COLO829 (cell line): ENCODE results near the gene TSPAN7.

Source experiments
- DNase-seq: peaks from one replicate; pipeline ENCODE4 v3.0.0; 2012; ENCODE audit warnings: low spot score

TSPAN7 gene

DNA sequence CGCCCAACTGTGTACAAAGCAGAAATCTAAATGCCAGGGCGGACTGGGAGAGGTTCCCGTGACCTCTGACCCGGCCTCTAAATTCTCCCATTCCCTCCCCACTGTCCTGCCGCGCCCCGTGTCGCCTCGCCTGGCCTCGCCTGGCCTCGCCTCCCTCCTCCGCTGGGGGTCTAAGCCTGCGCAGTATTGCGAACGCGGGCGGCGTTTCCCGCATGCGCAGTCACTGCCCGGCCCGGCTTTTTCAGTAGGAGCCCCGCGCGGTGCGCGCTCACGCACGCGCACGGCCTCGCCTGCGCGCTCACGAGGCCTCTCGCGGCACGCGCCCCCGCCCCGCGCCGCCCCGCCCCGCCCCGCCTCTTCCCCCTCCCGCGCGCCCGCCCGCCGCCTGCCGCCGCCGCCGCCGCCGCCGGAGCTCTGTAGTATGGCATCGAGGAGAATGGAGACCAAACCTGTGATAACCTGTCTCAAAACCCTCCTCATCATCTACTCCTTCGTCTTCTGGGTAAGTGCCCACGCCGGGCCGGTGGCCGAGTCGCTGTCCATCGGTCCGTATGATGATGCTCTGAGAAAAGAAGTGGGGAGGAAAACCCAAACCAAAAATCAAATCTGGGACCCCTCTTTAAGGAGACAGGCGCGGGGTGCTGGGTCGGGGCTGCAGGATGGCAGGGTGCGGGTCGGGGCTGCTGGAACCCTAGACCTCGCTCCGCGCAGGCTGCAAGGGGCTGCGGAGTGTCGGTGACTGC lies at the start of gene TSPAN7:
Gene TSPAN7 (plus strand): TSS at position 417 of the 743 bp plus-strand sequence. CDS start 5 bp downstream, at position 422.
- DNase-seq: peak; percentile 72

DNA sequence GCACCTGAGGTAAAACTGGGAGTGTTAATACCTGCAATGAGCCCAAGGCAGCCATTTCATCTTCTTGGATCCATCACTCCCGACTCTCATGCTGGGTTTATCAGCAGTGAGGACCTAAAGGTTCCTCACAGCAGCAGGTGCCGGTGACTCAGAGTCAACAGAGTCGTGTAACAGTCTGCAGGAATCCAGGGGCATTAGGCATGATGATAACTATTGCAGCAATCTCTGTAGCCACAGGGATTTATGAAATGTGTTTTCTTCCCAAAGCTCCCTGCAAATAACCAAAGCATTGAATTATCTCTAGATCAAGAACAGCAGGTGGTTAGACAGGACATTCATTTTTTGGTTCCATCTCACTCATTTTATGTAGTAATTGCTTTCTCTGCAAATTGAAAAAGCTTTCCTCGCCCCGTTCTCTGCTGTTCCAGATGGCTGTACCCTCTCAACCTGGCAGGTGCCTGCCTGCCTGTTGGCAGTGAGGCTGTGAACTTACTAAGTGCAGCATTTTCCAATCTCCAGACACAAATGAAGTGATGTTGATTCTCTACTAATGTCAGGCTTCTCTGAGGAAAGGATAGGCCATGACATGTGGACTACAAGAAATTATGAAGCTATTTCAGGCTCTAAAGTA lies 48.1 kb upstream of the TSPAN7 start:
- DNase-seq: no peak

DNA sequence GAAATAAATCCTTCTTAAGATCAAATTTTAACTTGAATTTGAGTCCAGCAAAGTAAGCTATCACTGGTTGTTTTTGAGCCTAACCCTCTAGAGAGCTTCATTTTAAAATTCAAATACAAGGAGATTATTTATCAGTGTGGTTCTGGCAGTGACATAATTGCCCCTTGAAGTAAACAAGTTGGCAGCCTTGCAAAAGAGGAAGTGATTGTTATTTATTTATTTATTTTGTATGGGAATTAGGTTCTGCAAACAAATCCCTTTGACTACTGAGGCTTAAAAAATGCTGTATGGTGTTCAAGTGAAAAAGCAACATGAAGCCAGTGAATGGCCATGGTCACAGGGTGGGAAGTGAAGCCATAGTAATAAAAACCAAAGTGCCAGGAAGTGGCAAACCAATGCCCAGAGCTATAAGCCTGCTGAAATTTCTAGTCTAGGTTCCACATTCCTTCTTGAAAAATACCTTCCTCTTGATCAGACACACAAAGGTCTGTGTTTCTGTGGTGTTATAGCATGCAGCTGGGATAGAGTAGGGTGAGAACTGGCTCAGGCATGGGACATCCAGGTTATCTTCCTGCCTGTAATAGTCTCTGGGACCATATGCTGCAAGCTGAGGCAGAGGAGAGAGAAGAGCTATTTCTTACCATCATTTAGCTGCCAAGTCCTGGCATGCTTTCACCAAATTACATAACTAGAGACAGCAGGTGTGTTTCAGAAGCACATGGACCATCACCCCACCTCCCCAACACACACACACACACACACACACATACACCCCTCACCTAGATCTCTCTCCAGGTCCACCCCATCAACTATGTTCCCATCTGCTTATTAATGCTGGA lies 47.1 kb upstream of the TSPAN7 start:
- no peak for DNase-seq

DNA sequence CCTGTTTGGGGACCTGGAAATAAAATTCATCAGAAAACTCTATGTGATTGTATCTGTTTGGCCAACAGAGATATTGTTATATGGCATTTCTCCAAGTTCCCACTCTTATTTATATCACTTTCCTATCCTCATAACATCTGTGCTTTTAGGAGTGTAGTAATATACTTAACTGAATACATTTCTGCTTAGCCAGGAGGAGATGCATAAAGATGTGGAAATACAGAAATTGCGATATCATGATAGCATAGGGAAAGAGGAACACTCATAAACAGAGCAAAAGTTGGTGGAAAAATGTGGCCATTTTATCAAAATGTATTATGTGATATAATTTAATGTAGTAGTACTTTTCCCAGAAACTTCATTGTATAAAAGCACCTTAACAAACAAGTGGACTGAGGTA lies 46.1 kb upstream of the TSPAN7 start:
- no peak for DNase-seq

DNA sequence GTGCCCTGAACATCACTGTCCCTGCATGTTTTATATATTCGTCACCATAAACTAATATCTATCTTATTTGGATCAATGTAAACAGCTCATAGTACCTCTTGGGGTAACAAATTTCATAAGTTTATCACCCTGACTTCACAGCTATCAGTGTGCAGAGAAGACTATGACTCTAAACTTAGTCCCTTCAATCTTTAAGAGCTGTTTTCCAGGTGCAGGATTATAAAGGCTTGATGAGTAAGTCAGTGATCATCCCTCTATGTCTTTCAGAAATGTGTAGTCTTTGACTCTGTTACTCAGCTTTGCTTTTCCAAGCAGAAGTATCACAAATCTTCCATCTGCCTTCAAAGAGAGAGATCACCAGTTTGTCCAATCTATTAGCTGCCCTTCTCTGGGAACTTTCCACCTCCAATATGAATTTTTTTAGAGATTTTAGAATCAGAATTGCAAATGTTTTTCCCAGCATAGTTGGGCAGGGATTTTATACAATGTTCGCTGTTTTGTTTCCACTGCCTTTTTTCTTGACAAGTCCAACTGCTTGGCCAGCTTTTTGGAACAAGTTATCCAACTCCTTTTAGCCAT lies 45.1 kb upstream of the TSPAN7 start:
- DNase-seq: no peak

DNA sequence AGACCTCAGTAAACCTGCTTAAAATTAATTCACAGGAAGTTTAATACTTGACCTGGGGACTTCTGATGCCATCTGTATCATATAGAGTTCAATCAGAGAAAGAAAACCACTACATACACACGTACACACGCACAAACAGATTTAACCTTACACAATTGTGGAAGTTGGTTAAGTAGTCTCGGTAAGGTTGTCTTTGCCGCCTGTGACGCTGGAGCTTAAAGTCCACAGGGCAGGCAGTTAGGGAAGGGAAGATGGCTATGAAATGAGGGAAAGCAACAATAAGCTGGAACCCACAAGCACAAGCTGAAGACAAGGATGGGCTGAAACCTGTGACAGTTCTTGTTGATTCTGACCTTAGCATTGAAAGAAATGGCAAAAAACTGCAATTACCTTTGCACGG lies 41.7 kb upstream of the TSPAN7 start:
- DNase-seq: no peak

GRCh38 chrX:38538134-38538533 lies 23.2 kb upstream of the TSPAN7 start:
- no peak for DNase-seq

DNA sequence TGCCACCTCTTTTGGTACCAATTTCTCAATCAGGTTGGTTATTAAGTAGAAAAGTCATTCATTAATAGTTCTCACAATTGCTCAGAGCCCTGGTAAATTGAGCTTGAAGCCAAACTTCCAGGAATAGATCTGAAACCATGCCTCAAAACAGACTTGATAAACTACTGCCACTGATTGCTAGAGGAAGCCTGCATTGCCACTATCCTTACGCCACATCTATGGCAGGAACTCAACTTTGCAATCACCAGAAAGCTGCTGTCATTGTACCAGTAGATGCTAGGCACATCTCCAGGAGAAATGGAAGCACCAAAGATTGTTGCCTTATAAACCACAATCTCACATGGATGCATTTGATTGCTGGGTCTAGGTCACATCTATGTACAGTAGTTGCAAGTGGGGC lies 21.6 kb upstream of the TSPAN7 start:
- no peak for DNase-seq

DNA sequence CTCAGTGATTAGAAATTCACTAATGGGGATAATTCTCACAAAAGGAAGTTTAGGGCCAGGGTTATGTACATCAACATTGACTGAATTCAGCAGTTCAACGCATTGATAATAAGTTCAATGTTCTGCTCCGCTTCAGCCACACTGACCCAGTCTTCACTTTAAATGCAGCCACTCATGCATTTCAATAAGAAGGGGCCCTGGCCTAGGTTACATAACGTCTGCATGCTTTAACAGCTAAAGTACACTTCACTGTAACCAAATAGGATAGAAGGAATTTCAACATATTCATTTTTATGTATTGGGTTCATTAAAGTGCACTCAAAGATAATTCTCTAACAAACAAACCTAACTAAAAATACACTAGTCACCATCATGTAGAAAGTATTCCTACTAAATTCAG lies 12.8 kb upstream of the TSPAN7 start:
- no peak for DNase-seq

GRCh38 chrX:38552721-38553120 lies 8.6 kb upstream of the TSPAN7 start:
- DNase-seq: peak; percentile 4

DNA sequence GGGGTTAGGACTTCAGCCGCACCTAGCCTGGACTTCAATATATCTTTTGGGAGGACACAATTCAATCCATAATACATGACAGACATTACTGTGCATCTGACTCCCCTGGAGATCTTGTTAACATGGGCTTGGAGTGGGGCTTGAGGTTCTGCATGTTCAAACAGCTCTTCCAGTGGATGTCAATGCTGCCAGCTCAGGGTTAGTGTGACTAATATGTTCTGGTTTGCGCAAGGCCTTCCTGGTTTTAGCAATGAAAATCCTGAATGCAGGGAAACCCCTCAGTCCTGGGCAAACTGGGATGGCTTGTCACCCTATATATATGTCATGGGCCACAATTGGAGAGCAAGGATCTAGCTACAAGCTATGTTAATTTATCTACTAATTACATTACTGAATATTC lies 2.7 kb upstream of the TSPAN7 start:
- no peak for DNase-seq

DNA sequence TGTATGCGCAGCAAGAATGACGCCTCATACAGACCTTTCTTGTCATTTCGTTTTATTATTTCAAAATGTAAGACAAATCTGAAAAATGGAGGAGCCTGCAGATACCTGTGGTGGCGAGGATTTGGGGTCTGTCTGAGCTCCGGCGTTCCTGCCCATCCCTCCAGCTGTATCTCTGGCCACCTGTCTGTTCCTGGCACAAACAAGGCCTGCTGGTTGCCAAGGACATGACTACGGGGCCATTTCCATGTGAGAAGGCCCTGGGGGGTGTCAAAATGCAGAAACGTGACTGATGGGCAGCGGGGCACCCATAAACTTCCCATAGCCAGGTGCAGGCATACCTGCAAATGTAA lies 591 bp upstream of the TSPAN7 start:
- no peak for DNase-seq

DNA sequence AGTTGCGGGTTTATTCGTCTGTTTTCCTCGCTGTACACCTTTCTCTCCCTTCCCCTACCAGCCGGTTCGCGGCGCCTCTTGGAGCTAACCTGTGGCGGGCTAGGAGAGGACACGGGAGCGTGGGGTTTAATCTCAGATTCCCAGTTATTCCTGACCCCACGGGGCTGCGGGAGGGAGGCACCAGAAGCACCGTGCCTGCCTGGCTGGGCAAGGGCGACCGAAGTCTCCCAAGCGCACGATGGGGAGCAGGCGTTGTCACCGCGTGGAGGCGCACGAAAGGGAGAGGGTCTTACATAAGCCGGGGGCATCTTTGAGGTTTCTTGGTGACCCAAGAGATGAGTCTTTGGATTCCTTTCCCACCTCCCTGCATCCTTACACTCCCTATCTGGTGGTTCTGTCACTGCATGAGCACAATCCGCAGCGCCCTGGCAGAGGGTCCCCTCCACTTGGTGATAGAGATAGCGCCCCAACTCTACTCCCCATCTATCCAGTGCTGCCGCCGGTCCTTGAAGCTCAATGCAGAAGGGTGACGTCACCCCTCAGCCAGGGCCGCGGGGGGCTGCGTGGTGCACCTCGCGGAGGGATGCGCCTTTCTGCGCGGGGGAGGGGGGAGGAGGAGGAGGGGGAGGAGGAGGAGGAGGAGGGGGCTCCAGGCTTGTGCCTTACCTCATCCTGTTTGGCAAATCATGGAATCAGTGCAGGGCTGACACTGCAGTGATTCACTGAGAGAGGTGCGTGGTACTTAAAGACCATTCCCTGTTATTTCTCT lies 793 bp downstream of the TSPAN7 start:
- DNase-seq: no peak

- DNase-seq: no peak
Measured at GRCh38 chrX:38563030-38563429, 1.7 kb downstream of the TSPAN7 start.

- no peak for DNase-seq
Measured at GRCh38 chrX:38570396-38570795, 9.1 kb downstream of the TSPAN7 start.

DNA sequence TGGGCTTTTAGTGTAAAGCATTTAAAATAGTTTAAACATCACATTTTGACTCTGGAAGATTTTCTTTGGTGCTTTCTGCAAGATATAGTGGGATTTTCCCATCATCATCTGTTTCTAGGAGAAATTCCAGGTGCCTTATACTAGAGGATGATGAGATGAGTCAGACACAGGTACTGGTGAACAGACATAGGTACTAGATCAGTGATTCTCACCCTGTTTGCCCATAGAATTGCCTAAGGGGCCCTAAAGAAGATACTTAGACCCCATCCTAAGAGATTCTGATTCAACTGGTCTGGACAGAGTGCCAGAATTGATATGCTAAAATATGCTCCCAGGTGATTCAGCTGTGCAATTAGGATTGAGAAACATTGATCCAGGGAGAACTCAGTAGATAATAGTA lies 9.7 kb downstream of the TSPAN7 start:
- no peak for DNase-seq

DNA sequence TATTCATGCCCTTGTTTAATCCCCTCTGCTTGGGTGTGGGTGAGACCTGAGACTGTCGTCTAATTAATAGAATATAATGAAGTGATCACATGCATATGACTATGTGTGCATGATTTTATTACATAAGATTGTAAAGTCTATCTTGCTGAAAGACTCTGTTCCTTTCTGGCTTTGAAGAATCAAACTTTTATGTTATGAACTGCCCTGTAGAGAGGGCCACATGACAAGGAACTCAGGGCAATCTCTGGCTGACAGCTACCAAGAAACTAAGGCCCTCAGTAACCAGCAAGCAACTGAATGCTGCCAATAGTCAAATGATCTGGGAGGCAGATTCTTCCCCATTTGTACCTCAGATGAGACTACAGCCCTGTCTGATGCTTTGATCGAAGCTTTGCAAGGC lies 13.5 kb downstream of the TSPAN7 start:
- no peak for DNase-seq

GRCh38 chrX:38575888-38576287 lies 14.5 kb downstream of the TSPAN7 start:
- DNase-seq: no peak

DNA sequence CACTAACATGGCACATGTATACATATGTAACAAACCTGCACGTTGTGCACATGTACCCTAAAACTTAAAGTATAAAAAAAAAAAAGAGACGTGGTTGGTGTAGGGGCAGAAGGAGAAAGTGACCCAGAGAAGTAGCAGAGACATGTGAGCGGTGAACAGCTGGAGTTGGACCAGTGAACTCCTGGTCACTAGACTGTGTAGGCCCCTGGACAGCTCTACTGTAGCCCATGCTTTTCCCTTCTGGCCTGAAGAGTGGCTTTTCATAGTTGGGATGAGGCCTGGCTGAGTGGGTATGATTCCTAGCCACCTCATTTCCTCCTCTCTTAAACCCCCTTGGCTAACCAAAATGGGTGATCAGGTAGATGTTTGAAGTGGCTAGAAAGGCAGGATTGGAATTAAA lies 16.4 kb downstream of the TSPAN7 start:
- DNase-seq: no peak

GRCh38 chrX:38578167-38578566 lies 16.8 kb downstream of the TSPAN7 start:
- no peak for DNase-seq

GRCh38 chrX:38583181-38583580 lies 21.8 kb downstream of the TSPAN7 start:
- DNase-seq: no peak

- no peak for DNase-seq
Measured at GRCh38 chrX:38594434-38594833, 33.1 kb downstream of the TSPAN7 start.
